ENCODE data around the gene USP16. TPM values are rescaled to one million over a fixed set of nuclear protein-coding genes. Genes with fewer than 3 reads are reported as not detected.

Gene USP16
- total RNA-seq, 2 experiments from 2014 or later, result 31.8 to 33.7 TPM

DNA sequence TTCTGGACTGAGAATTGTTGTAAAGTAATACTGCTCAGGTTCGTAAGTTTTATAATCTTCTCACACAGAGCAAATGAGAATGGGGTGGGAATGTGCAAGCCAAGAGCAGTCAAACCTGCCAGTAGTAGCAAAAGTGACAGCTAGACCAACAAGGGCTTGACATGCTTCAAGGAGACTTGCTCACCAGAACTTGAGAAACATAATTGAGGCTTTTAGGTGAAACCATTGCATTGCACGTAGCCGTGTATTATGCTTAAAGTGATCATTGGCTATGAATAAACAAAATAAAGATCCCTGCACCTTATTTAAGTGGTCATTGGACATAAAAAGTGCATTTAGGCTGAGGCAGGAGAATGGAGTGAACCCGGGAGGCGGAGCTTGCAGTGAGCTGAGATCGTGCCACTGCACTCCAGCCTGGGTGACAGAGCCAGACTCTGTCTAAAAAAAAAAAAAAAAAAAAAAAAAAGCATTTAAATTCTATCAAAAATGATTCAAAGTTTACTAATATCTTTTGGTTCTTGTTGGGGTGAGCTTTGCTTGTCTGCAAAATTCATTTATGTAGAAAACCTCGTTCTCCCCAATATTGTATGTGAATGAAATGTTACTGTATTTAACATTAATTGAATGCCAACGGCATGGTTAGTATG is 60.8 kb downstream of the USP16 start:
- Mint-ChIP-seq H3K4me3 (no peak overlapping the region), H3K36me3 (ENCODE audit: low read depth) (no peaks in the 10 kb centered on the region), H3K4me1 (ENCODE audit: low read depth) (peaks cover 5% of the 10 kb centered on the region), H3K9me3 (ENCODE audit: insufficient read depth) (no peaks in the 10 kb centered on the region), H3K27ac (no peak overlapping the region), H3K27me3 (ENCODE audit: low read depth) (no peaks in the 10 kb centered on the region)
- ChIA-PET POLR2A (no interaction called here), CTCF (no interaction called here)
- DNase-seq (no peak), ATAC-seq (no peak)

DNA sequence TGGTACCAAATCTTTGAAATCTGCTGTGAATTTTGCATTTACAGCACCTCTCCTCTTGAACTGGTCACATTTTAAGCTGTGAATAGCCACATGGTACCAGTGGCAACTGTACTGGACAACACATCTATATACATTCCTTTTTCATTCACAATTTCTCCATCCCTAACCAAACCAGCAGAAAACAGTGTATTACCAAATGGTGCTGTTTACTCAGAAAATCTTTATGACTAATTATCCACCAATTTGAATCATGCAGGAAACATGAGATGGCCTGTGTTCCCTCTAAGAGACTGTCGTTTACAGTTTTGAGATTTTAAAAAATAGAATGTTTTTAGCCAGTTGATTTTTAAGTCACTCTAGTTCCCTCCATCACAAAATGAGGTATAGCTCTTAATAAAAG is 66.6 kb downstream of the USP16 start:
- Mint-ChIP-seq H3K4me1 (ENCODE audit: low read depth) (no peaks in the 10 kb centered on the region), H3K4me3 (no peak overlapping the region), H3K27me3 (ENCODE audit: low read depth) (no peaks in the 10 kb centered on the region), H3K36me3 (ENCODE audit: low read depth) (no peaks in the 10 kb centered on the region), H3K9me3 (ENCODE audit: insufficient read depth) (no peaks in the 10 kb centered on the region), H3K27ac (no peak overlapping the region)
- CTCF ChIA-PET, result interaction anchor here (0.9 to 4.5 kb wide), 6 partner anchors 23 to 283 kb away, joined by 3 to 28 read pairs (median 3); no protein-coding TSS in a partner anchor
- no peak for DNase-seq
- no peak for ATAC-seq
- POLR2A ChIA-PET, result no interaction called here

DNA sequence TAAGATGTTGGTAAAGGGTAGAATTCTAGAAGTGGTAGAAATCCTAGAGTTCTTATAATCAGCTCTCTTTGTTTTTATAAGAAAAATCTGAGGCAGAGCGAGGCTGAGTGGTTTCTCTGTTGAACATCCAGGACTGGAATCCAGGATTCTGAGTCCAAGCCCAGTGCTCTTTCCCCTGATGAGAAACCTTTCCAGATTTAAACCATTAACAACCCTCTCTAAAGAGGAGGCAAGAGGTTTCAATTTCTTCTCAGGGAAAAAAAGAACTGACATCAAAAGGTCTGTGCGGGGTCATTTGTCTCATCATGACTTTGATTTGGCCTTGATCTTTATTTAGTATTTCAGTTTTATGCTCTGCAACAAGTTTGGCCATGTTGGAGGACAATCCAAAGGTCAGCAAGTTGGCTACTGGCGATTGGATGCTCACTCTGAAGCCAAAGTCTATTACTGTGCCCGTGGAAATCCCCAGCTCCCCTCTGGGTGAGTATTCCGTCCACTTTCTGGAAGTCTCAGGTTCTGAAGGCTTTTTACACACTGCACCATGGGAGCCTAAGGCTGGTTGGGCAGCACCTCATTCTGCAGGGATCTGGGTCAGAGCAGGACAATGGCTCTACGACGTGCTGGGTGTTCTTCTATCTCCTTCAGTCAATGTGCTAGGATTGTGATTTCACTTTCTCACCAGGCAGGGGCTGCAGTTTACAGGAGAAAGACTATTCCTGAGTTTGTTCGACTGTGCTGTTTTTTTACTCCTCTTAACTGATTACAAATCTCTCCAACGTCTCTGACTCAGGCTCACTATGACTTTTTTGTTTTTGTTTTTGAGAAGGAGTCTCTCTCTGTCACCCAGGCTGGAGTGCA is 67.9 kb downstream of the USP16 start:
- H3K4me3 Mint-ChIP-seq, result no peak overlapping the region
- H3K4me1 Mint-ChIP-seq (ENCODE audit: low read depth), result no peaks in the 10 kb centered on the region
- POLR2A ChIA-PET, result no interaction called here
- DNase-seq (no peak), ATAC-seq (no peak)
- H3K9me3 Mint-ChIP-seq (ENCODE audit: insufficient read depth), result no peaks in the 10 kb centered on the region
- no peaks in the 10 kb centered on the region for H3K36me3 Mint-ChIP-seq (ENCODE audit: low read depth)
- no peaks in the 10 kb centered on the region for H3K27me3 Mint-ChIP-seq (ENCODE audit: low read depth)
- no peak overlapping the region for H3K27ac Mint-ChIP-seq
- CTCF ChIA-PET, result interaction anchor here (0.7 to 4.5 kb wide), 13 partner anchors 22 to 284 kb away, joined by 3 to 28 read pairs (median 3); no protein-coding TSS in a partner anchor

DNA sequence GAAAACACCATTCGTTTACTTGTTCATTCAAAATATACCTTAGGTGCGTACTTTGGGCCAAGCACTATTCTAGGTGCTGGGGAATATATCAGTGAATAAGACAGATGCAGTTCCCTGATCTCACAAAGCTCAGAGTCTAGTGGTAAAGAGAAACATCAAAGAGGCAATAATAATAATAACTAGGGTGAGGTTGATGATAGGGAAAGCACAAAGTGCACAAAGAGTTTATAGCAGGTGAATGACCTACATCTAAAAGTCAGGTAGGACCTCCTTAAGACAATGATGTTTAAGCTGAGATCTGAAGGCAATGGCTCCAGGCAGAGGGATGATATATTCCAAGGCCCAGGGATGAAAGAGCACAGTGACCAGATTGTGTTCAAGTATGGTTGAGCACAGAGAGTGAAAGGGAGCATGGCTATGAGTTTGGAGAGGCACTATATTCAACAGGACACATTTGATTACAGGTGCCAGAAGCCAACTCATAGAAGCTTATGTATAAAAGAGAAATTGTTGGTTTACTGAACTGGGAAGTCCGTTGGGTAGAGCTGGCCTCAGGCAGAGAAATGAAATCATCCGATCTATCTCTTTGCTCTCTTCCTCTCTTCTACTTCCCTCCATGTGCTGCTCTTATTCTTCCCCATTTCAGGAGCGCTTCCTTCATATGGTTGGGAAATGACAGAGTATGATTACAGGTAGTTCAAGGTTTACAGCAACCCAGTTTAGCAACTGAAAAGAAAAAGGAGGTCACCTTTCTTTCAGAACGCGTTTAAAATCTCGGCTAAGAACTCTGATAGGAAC is 71.9 kb downstream of the USP16 start:
- ChIA-PET POLR2A (no interaction called here), CTCF (interaction anchor here (0.7 to 2.7 kb wide), 5 partner anchors 9 to 280 kb away, joined by 3 to 6 read pairs (median 4); no protein-coding TSS in a partner anchor)
- H3K9me3 Mint-ChIP-seq (ENCODE audit: insufficient read depth), result no peaks in the 10 kb centered on the region
- ATAC-seq (no peak), DNase-seq (no peak)
- no peak overlapping the region for H3K27ac Mint-ChIP-seq
- no peaks in the 10 kb centered on the region for H3K36me3 Mint-ChIP-seq (ENCODE audit: low read depth)
- H3K4me3 Mint-ChIP-seq, result no peak overlapping the region
- no peaks in the 10 kb centered on the region for H3K4me1 Mint-ChIP-seq (ENCODE audit: low read depth)
- no peaks in the 10 kb centered on the region for H3K27me3 Mint-ChIP-seq (ENCODE audit: low read depth)

DNA sequence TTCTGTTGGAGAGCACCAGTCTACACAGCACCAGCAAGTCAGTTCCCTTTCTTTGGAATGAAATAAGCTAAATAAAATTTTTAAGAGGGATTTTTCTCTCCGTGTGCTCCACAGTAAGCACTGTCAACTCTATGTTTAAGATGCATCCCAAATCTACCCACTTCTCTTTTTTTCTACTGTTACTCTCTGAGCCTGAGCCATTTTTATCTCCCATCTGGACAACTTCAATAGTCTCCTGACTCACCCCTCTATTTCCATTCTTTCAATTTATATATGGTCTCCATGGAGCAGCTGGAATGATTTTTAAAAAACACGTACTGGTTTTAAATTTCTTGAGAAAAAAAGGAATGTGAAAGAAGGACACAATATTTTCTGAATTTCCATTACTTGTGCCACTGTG is 73.7 kb downstream of the USP16 start:
- H3K27me3 Mint-ChIP-seq (ENCODE audit: low read depth), result no peaks in the 10 kb centered on the region
- ATAC-seq (no peak), DNase-seq (no peak)
- no peak overlapping the region for H3K4me3 Mint-ChIP-seq
- no peaks in the 10 kb centered on the region for H3K9me3 Mint-ChIP-seq (ENCODE audit: insufficient read depth)
- ChIA-PET POLR2A (no interaction called here), CTCF (interaction anchor here (1.2 kb wide), 1 partner anchor 10 kb away, joined by 5 read pairs; no protein-coding TSS in a partner anchor)
- H3K4me1 Mint-ChIP-seq (ENCODE audit: low read depth), result no peaks in the 10 kb centered on the region
- no peak overlapping the region for H3K27ac Mint-ChIP-seq
- H3K36me3 Mint-ChIP-seq (ENCODE audit: low read depth), result no peaks in the 10 kb centered on the region

DNA sequence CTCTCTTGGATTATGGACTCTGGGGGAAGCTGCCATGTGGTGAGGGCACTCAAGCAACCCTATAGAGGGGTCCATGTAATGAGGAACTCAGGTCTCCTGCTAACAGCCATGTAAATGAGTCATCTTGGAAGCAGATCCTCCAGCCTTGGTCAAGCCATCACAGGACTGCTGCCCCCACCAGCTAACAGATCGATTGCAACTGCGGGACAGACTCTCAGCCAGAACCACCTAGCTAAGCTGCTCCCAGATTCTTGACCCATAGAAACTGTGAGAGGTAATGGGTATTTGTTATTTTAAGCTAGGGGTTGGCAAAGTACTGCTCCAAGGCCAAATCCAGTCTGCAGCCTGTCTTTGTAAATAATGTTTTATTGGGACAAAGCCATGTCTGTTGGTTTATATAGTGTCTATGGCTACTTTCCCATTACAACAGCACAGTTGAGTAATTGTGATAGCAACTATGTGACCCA is 78.4 kb downstream of the USP16 start:
- ChIA-PET CTCF (no interaction called here), POLR2A (no interaction called here)
- ATAC-seq (no peak), DNase-seq (no peak)
- Mint-ChIP-seq H3K27ac (no peak overlapping the region), H3K27me3 (ENCODE audit: low read depth) (no peaks in the 10 kb centered on the region), H3K36me3 (ENCODE audit: low read depth) (no peaks in the 10 kb centered on the region), H3K4me3 (no peak overlapping the region), H3K9me3 (ENCODE audit: insufficient read depth) (no peaks in the 10 kb centered on the region), H3K4me1 (ENCODE audit: low read depth) (no peaks in the 10 kb centered on the region)

Other genes with a start within 250 kb of the USP16 start
- 10 to 100 TPM; 23.5 to 25.9 TPM for gene LTN1, start 31.8 kb upstream of the USP16 start, total RNA-seq
- gene RWDD2B, start 5.3 kb upstream of the USP16 start, total RNA-seq, result 1 to 10 TPM; 8.3 to 8.7 TPM
- 100 to 1,000 TPM; 243 to 246 TPM for gene CCT8, start 49.0 kb downstream of the USP16 start, total RNA-seq
- 1 to 10 TPM; 3.4 to 4.4 TPM for gene MAP3K7CL, start 106.0 kb downstream of the USP16 start, total RNA-seq